ENCODE measurements around the gene ZNF620. TPM values are rescaled to one million over a fixed set of nuclear protein-coding genes. Genes with fewer than 3 reads are reported as not detected.
A peak's percentile ranks its signal among the peaks of the same experiment; 100 is the strongest.
"Not testable (repeated sequence)": the region's sequence is repeated elsewhere in the genome, so short reads cannot be mapped to it uniquely, and the experiment has no call there.

The ZNF620 gene
- total RNA-seq, 1 experiment from 2014 or later: 0.66 TPM

DNA sequence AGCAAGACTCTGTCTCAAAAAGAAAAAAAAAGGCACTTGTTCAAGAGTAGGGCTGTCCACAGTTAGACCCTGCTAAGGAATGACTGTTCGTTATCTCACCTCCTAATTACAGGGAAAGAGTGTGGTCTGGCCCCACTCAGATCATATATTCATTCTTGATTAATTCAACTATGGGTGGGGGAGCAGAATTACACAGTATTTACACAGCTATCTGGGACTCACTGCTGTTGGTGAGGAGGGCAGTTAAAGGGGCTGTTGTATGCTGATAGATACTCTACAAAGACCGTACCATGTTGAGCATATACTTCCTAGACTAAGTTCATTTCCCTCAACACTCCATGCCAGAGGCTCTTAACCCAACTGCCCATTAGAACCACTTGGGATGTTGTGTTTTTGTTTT lies 3.8 kb upstream of the ZNF620 start:
- no peak for DNase-seq (ENCODE audit: low spot score)

DNA sequence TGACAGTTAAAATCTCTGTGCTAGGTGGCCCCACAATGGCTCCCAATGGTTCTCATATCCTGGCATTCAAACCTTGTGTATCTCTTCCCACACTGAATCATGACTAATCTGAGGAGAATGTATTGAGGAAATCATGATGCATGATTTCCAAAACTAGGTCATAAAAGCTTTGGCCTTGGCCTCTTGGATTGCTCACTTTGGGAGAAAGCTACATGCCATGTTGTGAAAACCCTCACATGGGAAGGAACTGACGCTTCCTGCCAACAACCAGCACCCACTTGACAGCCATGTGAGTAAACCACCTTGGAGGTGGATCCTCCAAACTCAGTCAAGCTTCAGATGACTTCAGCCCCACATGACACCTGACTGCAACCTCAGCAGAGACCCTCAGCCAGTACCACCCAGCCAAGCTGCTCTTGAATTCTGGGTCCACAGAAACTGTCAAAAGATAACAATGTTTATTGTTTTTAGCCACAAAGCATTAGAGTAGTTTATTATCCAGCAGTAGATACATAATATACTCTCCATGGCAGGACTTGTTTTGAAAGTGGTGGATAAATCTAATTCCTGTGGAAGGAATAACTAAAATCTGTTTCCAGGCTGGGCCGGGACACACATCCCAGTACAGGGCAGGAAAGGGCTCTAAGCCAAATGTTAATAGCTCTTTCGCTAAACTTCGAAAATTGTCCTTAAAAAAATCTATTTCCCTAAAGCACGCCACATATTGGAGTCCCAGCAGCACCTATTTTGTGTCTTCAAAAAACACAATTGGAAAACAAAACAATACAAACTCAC lies 1.0 kb upstream of the ZNF620 start:
- peak; percentile 78 for DNase-seq (ENCODE audit: low spot score)

DNA sequence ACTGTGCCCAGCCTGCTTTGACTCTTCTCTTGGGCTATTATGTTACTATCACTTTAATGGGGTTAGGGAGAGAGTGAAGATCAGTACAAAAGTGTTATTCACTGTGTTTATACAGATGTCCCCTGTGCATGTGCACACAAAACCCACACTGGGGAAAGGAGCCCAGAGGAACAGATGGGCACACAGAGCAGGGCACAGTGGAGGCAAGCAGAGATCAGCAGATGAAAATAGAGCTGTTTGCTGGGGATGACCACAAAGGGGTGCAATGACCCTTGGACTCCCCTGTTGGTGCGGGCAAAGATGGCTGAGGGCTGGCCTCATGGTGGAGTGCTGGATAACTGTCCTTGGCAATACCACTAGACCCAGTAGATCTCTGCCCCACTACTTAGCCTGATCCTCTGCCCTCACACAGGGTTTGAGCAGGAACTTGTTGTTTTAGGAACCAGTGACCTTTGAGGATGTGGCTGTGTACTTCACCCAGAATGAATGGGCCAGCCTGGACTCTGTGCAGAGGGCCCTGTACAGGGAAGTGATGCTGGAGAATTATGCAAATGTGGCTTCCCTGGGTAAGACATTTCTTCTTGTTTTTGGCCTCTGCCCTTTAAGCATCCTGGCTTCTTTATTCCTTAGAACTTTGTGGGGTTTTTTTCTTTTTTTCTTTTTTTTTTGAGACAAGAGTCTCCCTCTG lies 5.3 kb downstream of the ZNF620 start:
- DNase-seq (ENCODE audit: low spot score): no peak

DNA sequence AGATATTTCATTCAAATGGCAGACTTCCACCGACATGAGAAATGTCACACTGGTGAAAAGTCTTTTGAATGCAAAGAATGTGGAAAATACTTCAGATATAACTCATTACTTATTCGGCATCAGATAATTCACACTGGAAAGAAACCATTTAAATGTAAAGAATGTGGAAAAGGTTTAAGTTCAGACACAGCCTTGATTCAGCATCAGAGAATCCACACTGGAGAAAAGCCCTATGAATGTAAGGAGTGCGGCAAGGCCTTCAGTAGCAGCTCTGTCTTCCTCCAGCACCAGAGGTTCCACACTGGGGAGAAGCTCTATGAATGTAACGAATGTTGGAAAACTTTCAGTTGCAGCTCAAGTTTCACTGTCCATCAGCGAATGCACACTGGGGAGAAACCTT lies 10.4 kb downstream of the ZNF620 start:
- no peak for DNase-seq (ENCODE audit: low spot score)

DNA sequence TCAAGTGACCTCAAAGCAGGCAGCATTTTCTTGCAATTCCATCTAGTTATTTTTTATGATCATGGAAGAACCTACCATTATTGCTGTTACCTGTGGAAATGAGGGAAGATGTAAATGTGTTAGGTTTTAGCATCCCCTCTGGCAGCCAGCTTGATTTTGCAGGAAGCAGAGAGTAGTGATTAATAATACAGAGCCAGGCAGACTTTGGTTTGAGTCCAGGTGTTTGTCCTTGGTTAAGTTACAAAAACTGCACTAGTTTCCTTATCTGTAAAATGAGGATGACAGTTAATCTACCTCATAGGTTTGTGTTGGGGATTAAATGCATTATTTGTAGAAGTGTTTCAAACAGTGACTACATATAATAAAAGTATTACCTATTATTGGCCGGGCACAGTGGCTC lies 12.2 kb downstream of the ZNF620 start:
- no peak for DNase-seq (ENCODE audit: low spot score)

DNA sequence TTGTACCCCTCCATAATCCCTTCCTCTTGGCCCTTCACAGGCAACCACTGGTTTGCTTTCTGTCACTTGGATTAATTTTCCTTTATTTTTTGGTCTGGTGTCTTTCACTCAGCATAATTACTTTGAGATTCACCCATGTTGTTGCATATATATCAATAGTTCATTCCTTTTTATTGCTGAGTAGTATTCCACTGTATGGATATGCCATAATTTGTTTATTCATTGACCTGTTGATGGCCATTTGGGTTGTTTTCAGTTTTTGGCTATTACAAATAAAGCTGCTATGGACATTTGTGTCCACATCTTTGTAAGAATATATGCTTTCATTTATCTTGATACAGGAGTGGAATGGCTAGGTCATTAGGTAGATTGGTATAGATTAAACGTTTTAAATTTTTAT lies 13.0 kb downstream of the ZNF620 start:
- DNase-seq (ENCODE audit: low spot score): no peak

DNA sequence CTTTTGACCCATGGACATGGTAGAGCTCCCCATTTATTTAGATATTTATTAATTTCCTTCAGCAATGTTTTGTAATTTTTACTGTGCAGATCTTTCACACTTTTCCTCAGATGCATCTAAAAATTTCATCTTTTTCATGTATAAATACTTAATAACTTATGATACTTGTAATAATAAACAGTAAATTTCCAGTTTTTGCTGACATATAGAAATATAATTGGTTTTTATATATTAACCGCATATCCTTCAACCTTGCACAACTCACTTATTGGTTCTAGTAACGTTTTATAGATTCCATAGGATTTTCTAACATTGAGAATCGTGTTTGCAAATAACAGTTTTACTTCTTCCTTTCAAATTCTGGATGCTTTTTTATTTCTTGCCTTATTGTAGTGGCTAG lies 15.4 kb downstream of the ZNF620 start:
- DNase-seq (ENCODE audit: low spot score): no peak

DNA sequence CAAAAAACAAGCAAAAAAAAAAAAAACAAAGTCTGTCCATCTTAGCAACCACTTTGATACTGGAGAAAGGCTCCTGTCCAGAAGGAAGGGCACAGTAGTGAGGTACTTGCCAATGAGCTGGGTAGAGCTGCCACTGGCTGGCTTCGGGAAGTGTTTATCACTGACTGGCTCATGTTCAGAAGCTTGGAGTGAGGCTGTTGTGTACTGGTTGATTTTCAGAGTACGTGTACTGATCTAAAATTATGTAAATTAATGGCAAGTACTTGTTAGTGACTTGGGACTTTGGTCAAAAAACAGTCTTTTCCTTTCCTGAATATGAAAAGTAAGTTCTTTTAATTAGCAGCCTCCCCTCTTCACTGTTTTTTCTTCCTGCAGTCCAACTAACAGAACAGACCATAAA lies 17.9 kb downstream of the ZNF620 start:
- DNase-seq (ENCODE audit: low spot score): no peak

DNA sequence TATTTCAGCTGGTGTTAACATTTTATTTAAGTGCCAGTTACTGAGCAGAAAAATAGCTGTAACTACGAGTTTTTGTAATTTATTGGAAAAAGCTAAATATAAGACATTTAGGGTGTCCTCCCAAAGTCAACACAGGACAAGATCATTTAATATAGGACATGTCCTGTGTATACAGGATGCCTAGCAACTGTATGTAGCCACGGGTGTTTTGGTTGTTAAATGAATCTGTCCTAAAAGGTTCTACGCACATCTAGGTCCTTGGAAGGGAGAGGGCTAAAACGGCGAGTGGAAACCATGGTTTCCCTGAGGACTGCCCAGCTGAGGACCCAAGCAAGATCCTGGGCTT lies 18.4 kb downstream of the ZNF620 start:
- no peak for DNase-seq (ENCODE audit: low spot score)

DNA sequence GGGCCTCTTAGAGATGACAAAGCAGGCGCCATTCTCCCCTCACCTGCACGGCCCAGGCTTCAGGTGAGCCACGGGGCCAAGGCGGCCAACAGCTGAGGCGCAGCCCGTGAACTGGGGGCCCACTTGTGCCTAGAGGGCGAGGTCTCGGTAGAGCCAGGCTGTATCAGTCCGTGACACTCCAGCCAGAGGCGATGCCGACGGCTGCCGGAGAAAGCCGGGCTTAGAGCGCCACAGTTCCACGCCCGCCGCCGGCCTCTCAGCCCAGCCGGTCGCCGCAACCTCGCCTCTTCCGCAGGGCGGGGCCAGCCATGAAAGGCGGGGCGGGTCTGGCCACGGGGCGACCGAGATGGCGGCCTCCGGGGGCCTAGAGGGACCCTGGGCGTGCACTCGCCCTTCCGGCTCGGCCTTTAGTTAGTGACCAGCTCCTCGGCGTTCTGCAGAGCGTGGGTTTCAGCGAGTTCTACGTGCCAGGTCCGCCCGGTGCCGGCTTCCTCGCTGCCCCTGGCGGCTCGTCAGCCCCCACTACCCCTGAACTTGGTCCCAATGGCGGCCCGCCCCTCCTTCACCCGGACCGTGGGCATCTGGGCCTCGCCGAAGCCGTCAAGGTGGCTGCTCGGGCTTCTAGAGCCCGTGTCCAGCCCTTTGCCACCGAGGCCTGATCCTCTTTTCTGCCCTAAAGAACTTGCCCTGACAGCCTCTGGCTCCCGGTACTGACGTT lies 18.9 kb downstream of the ZNF620 start, which contains the start of gene ZNF621:
Gene ZNF621 (plus strand): TSS at position 393 of the 718 bp plus-strand sequence. CDS start 881 bp downstream, outside the sequence.
- peak; percentile 60 for DNase-seq (ENCODE audit: low spot score)

DNA sequence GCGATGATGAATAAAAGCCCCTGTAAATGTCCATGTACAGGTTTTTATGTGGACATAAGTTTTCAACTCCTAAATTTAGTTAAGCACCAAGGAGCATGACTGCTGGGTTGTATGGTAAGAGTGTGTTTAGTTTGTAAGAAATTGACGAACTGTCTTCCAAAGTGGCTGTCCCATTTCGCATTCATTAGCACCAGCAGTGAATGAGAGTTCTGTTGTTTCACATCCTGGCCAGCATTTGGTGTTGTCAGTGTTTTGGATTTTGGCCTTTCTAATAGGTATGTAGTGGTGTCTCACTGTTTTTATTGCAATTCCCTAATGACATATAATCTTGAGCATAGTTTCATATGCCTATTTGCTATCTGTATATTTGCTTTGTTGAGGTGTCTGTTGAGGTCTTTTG lies 22.6 kb downstream of the ZNF620 start:
- DNase-seq (ENCODE audit: low spot score): no peak

DNA sequence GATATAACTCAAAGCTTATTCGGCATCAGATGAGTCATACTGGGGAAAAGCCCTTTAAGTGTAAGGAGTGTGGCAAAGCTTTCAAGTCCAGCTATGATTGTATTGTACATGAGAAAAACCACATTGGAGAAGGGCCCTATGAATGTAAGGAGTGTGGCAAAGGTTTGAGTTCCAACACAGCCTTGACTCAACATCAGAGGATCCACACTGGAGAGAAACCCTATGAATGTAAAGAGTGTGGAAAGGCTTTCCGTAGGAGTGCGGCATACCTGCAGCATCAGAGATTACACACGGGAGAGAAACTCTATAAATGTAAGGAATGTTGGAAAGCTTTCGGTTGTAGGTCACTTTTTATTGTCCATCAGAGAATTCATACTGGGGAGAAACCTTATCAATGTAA lies 26.4 kb downstream of the ZNF620 start:
- no peak for DNase-seq (ENCODE audit: low spot score)

DNA sequence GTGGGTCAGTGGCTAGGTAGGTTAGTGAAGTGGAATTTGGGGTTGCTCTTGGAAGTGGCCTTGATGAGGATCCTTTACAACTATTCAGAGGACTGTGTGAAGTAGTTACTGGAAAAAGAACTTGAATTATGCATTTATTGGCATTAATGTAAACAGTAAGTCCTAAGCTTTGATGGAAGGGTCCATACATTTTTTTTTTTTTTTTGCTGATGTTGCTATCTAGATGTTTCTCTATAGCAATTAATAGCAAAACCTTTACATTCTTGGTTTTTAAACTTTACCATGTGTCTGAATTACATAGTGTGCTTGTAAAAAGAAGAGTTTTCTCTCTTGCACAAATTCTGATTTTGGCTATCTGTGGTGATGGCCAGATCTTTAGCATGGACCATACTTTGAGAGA lies 28.4 kb downstream of the ZNF620 start:
- no peak for DNase-seq (ENCODE audit: low spot score)

DNA sequence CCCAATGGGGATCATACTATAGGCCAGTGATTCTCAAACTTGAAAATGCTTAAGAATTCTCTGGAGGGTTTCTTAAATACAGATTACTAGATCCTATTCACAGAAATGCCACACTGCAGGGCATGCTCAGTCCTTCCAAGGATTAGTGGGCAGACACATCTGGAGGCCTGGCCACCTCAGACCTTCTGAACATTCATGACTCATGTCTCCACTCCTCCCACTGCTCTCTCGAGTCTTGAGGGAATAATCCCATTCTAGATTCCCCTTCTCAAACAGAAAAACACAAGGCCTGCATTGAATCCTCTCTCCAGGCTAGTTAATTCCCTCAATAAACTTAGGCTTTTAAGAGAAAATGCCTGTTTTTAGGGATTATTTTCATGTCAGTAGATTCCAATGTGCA lies 41.0 kb downstream of the ZNF620 start:
- peak; percentile 30 for DNase-seq (ENCODE audit: low spot score)

DNA sequence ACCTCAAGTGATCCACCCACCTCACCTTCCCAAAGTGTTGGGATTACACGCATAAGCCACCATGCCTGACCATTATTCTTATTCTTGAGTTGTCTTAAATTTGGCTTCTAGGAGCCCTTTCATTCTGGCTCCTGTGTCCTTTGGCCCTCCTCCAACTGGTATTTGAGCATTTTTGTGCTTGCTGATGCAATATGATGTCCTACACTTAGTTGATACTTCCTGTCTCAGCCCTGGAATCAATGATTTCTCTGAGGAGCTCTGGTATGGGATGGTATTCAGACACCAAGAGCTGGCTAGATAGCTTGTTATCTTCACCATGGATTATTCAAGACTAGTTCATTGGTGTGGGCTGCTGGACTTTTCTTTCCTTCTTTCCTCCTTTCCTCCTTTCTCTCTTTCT lies 44.3 kb downstream of the ZNF620 start:
- DNase-seq (ENCODE audit: low spot score): no peak

DNA sequence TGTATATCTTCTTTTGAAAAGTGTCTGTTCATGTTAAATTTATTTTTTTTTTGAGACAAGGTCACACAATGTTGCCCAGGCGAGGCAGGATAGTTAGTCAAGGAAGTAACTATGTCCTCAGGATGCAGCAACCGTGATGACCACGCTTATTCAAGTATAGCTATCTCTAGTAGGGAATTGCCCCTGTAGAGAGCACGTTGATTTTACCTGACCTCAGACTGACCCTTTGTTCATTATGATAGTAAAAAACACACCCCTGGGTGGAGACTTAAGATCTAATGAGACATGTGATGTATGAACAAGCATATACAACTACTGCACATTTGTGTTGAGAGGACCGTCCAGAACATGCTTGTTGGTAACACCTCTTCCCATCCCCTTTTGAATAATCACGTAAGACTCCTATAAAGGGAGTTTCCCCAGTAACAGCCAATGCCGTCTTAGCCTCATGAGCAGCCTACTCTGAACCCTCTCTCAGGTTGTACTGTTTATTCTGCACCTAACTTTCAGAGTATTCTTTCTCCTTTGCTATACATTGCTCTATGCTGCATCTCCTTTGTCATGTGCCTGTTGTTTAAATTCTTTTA lies 51.8 kb downstream of the ZNF620 start:
- DNase-seq (ENCODE audit: low spot score): no peak

DNA sequence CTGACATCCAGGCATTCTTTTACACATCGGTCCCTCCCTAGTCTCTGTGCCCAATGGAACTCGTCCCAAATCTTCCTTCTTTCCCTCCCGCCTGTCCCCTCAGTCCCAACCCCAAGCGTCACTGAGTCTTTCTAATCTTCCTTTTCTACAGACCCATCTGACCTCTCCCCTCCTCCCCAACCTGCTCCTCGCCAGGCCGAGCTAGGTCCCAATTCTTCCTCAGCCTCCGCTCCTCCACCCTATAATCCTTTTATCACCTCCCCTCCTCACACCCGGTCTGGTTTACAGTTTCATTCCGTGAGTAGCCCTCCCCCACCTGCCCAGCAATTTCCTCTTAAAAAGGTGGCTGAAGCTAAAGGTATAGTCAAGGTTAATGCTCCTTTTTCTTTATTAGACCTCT lies 56.6 kb downstream of the ZNF620 start:
- DNase-seq (ENCODE audit: low spot score): not testable (repeated sequence)

DNA sequence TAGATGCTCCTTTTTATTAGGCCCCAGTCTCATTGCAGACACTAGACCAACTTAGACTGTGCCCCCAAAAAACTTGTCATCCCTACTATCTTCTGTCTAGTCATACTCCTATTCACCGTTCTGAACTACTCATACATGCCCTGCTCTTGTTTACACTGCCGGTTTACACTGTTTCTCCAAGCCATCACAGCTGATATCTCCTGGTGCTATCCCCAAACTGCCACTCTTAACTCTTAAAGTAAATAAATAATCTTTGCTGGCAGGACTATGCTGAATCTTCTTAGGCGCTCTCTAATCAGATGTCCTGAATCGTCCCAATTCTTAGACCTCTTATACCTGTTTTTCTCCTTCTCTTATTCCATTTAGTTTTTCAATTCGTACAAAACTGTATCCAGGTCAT lies 59.8 kb downstream of the ZNF620 start:
- not testable (repeated sequence) for DNase-seq (ENCODE audit: low spot score)

DNA sequence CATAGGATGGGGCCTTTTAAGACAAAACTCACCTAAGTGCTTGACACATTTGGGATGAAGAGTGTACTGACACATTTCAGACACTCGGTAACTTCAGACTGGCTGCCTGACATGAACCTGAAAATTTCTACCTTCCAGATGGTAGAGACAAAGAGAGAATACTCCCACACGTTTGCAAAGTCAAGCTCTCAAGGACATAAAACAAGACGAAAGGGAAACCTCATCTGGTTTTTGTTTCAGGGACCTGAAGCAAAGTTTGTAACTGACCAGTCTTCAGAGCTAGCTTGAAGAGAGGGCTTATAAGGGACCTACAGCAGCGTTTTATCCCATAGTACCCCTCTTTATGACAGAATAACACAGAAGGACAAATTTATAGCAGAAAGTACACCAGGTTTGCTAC lies 60.9 kb downstream of the ZNF620 start:
- DNase-seq (ENCODE audit: low spot score): no peak

All from H4 (cell line).